Testis (tissue), 2 donors: ENCODE data around the gene TCERG1L.

ENCODE experiments used
- CTCF ChIP-seq, 3 experiments: fragments of 450-650 bp in 2 of 3; fragments of 200-600 bp in 1 of 3; sonication (generic) in 1 of 3; IDR thresholded peaks; one replicate each; pipeline ENCODE4 v1.5.1; 2016 to 2019; ENCODE audit warnings: antibody characterized with exemption in 3 of 3, mild to moderate bottlenecking in 2 of 3, moderate library complexity in 1 of 3
- POLR2A ChIP-seq: fragments of 450-650 bp; IDR thresholded peaks from one replicate; pipeline ENCODE4 v1.6.1; 2017; ENCODE audit warnings: antibody characterized with exemption, mild to moderate bottlenecking, moderate library complexity

DNA sequence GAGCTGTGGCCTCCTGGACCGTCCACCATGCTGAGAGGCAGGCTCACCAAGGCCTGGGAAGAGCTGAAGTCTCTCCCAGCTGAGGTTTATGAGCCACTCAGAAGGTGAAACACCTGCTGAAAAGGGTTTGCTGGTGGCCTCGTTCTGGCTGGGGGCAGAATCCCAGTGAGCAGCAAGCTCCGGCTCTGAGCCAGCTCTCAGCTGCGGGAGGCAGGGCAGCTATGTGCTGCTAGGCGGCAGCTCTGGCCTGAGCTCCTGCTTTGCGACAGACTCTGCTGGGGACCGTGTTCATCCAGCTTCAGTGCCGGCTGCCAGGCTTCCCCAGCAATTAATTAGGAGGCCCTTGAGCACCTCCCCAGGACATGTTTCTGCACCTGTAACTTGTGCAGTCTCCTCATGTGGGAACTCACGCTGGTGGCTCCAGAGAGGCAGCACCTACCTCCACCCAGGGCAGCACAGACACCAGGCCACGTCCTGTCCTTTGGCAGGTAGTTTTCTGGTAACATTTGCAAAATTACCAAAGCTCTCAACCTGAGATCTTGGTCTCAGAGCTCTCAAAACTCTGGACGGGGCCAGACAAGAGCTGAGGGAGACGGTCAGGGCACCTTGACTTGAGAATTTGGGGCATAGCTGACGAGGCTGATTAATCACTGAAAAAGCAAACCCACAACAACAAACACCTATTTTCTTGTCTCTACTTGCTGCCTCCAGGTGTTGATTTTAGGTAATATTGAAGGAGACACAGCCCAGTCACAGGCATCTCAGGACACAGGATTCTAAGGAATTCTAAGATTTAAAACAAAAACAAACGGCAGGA, 185.0 kb downstream of the TCERG1L start:
- TF ChIP-seq CTCF (IDR thresholded peaks at IDR 0.05): no peak
- TF ChIP-seq POLR2A: no peak
